HepG2 (cell line): Measurements from ENCODE around the gene ABAT. TPM values are rescaled to one million over a fixed set of nuclear protein-coding genes. Genes with fewer than 3 reads are reported as not detected.

Source experiments
- ARNT2 ChIP-seq: sonication (generic); formaldehyde crosslinking; IDR thresholded peaks from 2 replicates; pipeline ENCODE4 v1.8.0; 2022; ENCODE audit warnings: mild to moderate bottlenecking, low read depth, missing genetic modification reagents, moderate library complexity
- FOSL1 ChIP-seq: sonication (generic); formaldehyde crosslinking; IDR thresholded peaks from 2 replicates; pipeline ENCODE4 v1.9.0; 2021; ENCODE audit warnings: missing genetic modification reagents, borderline replicate concordance
- ONECUT2 ChIP-seq: sonication (generic); formaldehyde crosslinking; IDR thresholded peaks from 2 replicates; pipeline ENCODE4 v1.4.0; 2020; ENCODE audit warnings: missing genetic modification reagents
- POGZ ChIP-seq: sonication (generic); formaldehyde crosslinking; IDR thresholded peaks from 2 replicates; pipeline ENCODE4 v1.4.0; 2020; ENCODE audit warnings: mild to moderate bottlenecking, missing genetic modification reagents
- RAD21 ChIP-seq: fragments of 450-650 bp; formaldehyde crosslinking; IDR thresholded peaks from 2 replicates; pipeline ENCODE4 v1.5.0; 2020; ENCODE audit warnings: mild to moderate bottlenecking
- SP5 ChIP-seq: IDR thresholded peaks from 2 replicates; pipeline ENCODE4 v1.6.1; 2016; ENCODE audit warnings: low read depth, borderline replicate concordance
- TARDBP ChIP-seq: sonication (generic); formaldehyde crosslinking; IDR thresholded peaks from 2 replicates; pipeline ENCODE4 v1.8.0; 2022; ENCODE audit warnings: mild to moderate bottlenecking, missing genetic modification reagents
- ZNF260 ChIP-seq: sonication (generic); formaldehyde crosslinking; IDR thresholded peaks from 2 replicates; pipeline ENCODE4 v1.4.0; 2020; ENCODE audit warnings: missing genetic modification reagents, low read depth, mild to moderate bottlenecking, borderline replicate concordance
- ZNF3 ChIP-seq: IDR thresholded peaks from 2 replicates; pipeline ENCODE4 v1.7.0; 2017; ENCODE audit warnings: inconsistent platforms
- ZNF589 ChIP-seq: sonication (generic); formaldehyde crosslinking; conservative IDR thresholded peaks from 2 replicates; pipeline ENCODE4 v1.8.0; 2022; ENCODE audit warnings: mild to moderate bottlenecking, moderate library complexity, missing genetic modification reagents
- ZNF678 ChIP-seq: sonication (generic); formaldehyde crosslinking; IDR thresholded peaks from 2 replicates; pipeline ENCODE4 v1.4.0; 2020; ENCODE audit warnings: mild to moderate bottlenecking, missing genetic modification reagents
- ZNF720 ChIP-seq: sonication (generic); formaldehyde crosslinking; IDR thresholded peaks from 2 replicates; pipeline ENCODE4 v1.4.0; 2020; ENCODE audit warnings: missing genetic modification reagents
- polyA plus RNA-seq, 8 experiments: library from polyadenylated mRNA; depleted of rRNA in 3 of 8; stranded (reverse) in 7 of 8; unstranded in 1 of 8; fragments of >200 nt; fragmentation: Illumina TruSeq in 4 of 8; extraction: Trizol in 4 of 8; gene quantifications; 2 replicates each; pipeline versions ENCODE4 v1.2.1 to v1.2.3, GENCODE V29; 2011 to 2016; ENCODE audit warnings: low read depth in 4 of 8, missing spikeins in 1 of 8, mixed read lengths in 1 of 8; ENCODE audit not compliant: insufficient read depth in 1 of 8
- total RNA-seq, 5 experiments: library from RNA; depleted of rRNA; stranded (reverse); fragments of >200 nt; fragmentation: Illumina TruSeq; extraction: Trizol; gene quantifications; 2 replicates each; pipeline ENCODE4 v1.2.3, GENCODE V29; 2016; ENCODE audit warnings: low read depth in 1 of 5
- TF ChIP-seq, protein P1 (sequence below): sonication (generic); formaldehyde crosslinking; IDR thresholded peaks from 2 replicates; pipeline ENCODE4 v1.5.0; 2020; ENCODE audit warnings: mild to moderate bottlenecking, missing genetic modification reagents, borderline replicate concordance
- TF ChIP-seq, protein P2 (sequence below): sonication (generic); formaldehyde crosslinking; IDR thresholded peaks from 2 replicates; pipeline ENCODE4 v1.4.0; 2020; ENCODE audit warnings: missing genetic modification reagents
- TF ChIP-seq, protein P3 (sequence below): sonication (generic); formaldehyde crosslinking; conservative IDR thresholded peaks from 2 replicates; pipeline ENCODE4 v1.4.0; 2020; ENCODE audit warnings: missing genetic modification reagents
- TF ChIP-seq, protein P4 (sequence below): IDR thresholded peaks from 2 replicates; pipeline ENCODE4 v1.6.1; 2016; ENCODE audit warnings: mild to moderate bottlenecking
- TF ChIP-seq, protein P5 (sequence below): sonication (generic); formaldehyde crosslinking; IDR thresholded peaks from 2 replicates; pipeline ENCODE4 v1.5.0; 2020; ENCODE audit warnings: mild to moderate bottlenecking, missing genetic modification reagents
- TF ChIP-seq, protein P6 (sequence below): sonication (generic); formaldehyde crosslinking; IDR thresholded peaks from 2 replicates; pipeline ENCODE4 v1.4.0; 2020; ENCODE audit warnings: missing genetic modification reagents

Gene ABAT
- total and polyA plus RNA-seq, 2 of the 13 experiments (the other 11 are each of a cell fraction or from before 2014, with no cell fraction given), result 47.6 to 97.3 TPM

DNA sequence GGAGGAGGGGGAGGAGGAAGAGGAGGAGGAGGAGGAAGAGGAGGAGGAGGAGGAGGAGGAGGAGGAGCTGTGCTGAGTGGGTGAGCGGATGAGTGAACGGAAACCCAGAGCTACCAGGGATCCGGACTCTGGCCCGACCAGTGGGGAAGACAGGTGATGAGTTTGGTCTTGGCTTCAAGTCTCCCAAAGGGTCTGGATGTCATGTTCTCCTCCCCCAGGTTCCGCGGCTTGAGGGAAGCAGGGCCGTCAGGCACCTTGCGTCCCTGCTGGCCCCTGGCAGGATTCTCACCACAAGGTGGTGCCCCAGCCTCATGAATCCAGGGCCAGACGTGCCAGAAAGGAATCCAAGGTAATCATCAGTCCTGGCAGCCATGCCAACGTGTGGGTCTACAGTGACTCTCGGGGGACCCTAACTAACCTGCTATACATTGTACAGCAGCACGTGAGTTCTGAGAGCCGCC is 13.5 kb upstream of the ABAT start (continued):
- TF ChIP-seq, protein P1, sequence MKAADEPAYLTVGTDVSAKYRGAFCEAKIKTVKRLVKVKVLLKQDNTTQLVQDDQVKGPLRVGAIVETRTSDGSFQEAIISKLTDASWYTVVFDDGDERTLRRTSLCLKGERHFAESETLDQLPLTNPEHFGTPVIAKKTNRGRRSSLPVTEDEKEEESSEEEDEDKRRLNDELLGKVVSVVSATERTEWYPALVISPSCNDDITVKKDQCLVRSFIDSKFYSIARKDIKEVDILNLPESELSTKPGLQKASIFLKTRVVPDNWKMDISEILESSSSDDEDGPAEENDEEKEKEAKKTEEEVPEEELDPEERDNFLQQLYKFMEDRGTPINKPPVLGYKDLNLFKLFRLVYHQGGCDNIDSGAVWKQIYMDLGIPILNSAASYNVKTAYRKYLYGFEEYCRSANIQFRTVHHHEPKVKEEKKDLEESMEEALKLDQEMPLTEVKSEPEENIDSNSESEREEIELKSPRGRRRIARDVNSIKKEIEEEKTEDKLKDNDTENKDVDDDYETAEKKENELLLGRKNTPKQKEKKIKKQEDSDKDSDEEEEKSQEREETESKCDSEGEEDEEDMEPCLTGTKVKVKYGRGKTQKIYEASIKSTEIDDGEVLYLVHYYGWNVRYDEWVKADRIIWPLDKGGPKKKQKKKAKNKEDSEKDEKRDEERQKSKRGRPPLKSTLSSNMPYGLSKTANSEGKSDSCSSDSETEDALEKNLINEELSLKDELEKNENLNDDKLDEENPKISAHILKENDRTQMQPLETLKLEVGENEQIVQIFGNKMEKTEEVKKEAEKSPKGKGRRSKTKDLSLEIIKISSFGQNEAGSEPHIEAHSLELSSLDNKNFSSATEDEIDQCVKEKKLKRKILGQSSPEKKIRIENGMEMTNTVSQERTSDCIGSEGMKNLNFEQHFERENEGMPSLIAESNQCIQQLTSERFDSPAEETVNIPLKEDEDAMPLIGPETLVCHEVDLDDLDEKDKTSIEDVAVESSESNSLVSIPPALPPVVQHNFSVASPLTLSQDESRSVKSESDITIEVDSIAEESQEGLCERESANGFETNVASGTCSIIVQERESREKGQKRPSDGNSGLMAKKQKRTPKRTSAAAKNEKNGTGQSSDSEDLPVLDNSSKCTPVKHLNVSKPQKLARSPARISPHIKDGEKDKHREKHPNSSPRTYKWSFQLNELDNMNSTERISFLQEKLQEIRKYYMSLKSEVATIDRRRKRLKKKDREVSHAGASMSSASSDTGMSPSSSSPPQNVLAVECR (CRISPR knock-in tag), result peak; percentile 47; the same call in 1 of the 2 replicates
- TF ChIP-seq, protein P2, sequence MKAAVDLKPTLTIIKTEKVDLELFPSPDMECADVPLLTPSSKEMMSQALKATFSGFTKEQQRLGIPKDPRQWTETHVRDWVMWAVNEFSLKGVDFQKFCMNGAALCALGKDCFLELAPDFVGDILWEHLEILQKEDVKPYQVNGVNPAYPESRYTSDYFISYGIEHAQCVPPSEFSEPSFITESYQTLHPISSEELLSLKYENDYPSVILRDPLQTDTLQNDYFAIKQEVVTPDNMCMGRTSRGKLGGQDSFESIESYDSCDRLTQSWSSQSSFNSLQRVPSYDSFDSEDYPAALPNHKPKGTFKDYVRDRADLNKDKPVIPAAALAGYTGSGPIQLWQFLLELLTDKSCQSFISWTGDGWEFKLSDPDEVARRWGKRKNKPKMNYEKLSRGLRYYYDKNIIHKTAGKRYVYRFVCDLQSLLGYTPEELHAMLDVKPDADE (CRISPR knock-in tag), result no peak
- TF ChIP-seq, protein P3, sequence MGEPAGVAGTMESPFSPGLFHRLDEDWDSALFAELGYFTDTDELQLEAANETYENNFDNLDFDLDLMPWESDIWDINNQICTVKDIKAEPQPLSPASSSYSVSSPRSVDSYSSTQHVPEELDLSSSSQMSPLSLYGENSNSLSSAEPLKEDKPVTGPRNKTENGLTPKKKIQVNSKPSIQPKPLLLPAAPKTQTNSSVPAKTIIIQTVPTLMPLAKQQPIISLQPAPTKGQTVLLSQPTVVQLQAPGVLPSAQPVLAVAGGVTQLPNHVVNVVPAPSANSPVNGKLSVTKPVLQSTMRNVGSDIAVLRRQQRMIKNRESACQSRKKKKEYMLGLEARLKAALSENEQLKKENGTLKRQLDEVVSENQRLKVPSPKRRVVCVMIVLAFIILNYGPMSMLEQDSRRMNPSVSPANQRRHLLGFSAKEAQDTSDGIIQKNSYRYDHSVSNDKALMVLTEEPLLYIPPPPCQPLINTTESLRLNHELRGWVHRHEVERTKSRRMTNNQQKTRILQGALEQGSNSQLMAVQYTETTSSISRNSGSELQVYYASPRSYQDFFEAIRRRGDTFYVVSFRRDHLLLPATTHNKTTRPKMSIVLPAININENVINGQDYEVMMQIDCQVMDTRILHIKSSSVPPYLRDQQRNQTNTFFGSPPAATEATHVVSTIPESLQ (CRISPR knock-in tag), result no peak
- TF ChIP-seq ZNF260 (CRISPR knock-in tag), result no peak
- TF ChIP-seq, protein P4, sequence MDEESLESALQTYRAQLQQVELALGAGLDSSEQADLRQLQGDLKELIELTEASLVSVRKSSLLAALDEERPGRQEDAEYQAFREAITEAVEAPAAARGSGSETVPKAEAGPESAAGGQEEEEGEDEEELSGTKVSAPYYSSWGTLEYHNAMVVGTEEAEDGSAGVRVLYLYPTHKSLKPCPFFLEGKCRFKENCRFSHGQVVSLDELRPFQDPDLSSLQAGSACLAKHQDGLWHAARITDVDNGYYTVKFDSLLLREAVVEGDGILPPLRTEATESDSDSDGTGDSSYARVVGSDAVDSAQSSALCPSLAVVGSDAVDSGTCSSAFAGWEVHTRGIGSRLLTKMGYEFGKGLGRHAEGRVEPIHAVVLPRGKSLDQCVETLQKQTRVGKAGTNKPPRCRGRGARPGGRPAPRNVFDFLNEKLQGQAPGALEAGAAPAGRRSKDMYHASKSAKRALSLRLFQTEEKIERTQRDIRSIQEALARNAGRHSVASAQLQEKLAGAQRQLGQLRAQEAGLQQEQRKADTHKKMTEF, result no peak
- no peak for TF ChIP-seq ZNF678 (CRISPR knock-in tag)
- no peak for TF ChIP-seq TARDBP (CRISPR knock-in tag)
- TF ChIP-seq FOSL1 (CRISPR knock-in tag), result no peak
- no peak for TF ChIP-seq ZNF3 (CRISPR knock-in tag)
- TF ChIP-seq ZNF589 (CRISPR knock-in tag), result no peak
- TF ChIP-seq, protein P5, sequence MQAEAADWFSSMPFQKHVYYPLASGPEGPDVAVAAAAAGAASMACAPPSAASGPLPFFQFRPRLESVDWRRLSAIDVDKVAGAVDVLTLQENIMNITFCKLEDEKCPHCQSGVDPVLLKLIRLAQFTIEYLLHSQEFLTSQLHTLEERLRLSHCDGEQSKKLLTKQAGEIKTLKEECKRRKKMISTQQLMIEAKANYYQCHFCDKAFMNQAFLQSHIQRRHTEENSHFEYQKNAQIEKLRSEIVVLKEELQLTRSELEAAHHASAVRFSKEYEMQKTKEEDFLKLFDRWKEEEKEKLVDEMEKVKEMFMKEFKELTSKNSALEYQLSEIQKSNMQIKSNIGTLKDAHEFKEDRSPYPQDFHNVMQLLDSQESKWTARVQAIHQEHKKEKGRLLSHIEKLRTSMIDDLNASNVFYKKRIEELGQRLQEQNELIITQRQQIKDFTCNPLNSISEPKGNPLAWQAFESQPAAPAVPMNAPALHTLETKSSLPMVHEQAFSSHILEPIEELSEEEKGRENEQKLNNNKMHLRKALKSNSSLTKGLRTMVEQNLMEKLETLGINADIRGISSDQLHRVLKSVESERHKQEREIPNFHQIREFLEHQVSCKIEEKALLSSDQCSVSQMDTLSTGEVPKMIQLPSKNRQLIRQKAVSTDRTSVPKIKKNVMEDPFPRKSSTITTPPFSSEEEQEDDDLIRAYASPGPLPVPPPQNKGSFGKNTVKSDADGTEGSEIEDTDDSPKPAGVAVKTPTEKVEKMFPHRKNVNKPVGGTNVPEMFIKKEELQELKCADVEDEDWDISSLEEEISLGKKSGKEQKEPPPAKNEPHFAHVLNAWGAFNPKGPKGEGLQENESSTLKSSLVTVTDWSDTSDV (CRISPR knock-in tag), result no peak
- TF ChIP-seq RAD21 (CRISPR knock-in tag), result peak; percentile 99
- no peak for TF ChIP-seq POGZ (CRISPR knock-in tag)
- no peak for TF ChIP-seq ONECUT2
- TF ChIP-seq ZNF720 (CRISPR knock-in tag), result no peak
- no peak for TF ChIP-seq SP5 (CRISPR knock-in tag)
- TF ChIP-seq, protein P6, sequence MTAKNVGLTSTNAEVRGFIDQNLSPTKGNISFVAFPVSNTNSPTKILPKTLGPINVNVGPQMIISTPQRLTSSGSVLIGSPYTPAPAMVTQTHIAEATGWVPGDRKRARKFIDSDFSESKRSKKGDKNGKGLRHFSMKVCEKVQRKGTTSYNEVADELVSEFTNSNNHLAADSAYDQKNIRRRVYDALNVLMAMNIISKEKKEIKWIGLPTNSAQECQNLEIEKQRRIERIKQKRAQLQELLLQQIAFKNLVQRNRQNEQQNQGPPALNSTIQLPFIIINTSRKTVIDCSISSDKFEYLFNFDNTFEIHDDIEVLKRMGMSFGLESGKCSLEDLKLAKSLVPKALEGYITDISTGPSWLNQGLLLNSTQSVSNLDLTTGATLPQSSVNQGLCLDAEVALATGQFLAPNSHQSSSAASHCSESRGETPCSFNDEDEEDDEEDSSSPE (CRISPR knock-in tag), result no peak
- TF ChIP-seq ARNT2 (CRISPR knock-in tag), result no peak
